ENCODE results near the gene WNT9B.

- TF ChIP-seq EZH2 (IDR thresholded peaks at IDR 0.05; ENCODE audit: low read depth, unreplicated experiment) (no peak), CTCF (conservative IDR thresholded peaks at IDR 0.05; ENCODE audit: low read depth in 2 of 2) (no peak), EZH2phosphoT487 (IDR thresholded peaks at IDR 0.05; ENCODE audit: unreplicated experiment) (no peak), CREB1 (CRISPR knock-in tag; IDR thresholded peaks at IDR 0.05; ENCODE audit: low read depth) (no peak), ETS1 (IDR thresholded peaks at IDR 0.05) (no peak), POLR2AphosphoS5 (IDR thresholded peaks at IDR 0.05; ENCODE audit: low read depth) (no peak), ZNF114 (CRISPR knock-in tag; IDR thresholded peaks at IDR 0.05) (no peak), REST (IDR thresholded peaks at IDR 0.05; ENCODE audit: unreplicated experiment) (no peak), JUNB (IDR thresholded peaks at IDR 0.05; ENCODE audit: unreplicated experiment) (no peak), ZNF462 (CRISPR knock-in tag; IDR thresholded peaks at IDR 0.05) (no peak), ZNF331 (CRISPR knock-in tag; IDR thresholded peaks at IDR 0.05; ENCODE audit: low read depth) (no peak)
These were observed 14.9 kb upstream of the WNT9B start for GRCh38 chr17:46836500-46836899.

All from GM23338 (cell line).